GM19035 (cell line): ENCODE results near the gene CD96.
"Not testable (repeated sequence)": the region's sequence is repeated elsewhere in the genome, so short reads cannot be mapped to it uniquely, and the experiment has no call there.

Experiments used
- ATAC-seq: cut with Tn5 transposase; IDR thresholded peaks from one replicate; pipeline ENCODE4 v1.9.1; 2021; ENCODE audit not compliant: unreplicated experiment

The CD96 gene

GRCh38 chr3:111548756-111549155 lies 6.8 kb downstream of the CD96 start:
- no peak for ATAC-seq

GRCh38 chr3:111561902-111562301 lies 19.9 kb downstream of the CD96 start:
- ATAC-seq = not testable (repeated sequence)

DNA sequence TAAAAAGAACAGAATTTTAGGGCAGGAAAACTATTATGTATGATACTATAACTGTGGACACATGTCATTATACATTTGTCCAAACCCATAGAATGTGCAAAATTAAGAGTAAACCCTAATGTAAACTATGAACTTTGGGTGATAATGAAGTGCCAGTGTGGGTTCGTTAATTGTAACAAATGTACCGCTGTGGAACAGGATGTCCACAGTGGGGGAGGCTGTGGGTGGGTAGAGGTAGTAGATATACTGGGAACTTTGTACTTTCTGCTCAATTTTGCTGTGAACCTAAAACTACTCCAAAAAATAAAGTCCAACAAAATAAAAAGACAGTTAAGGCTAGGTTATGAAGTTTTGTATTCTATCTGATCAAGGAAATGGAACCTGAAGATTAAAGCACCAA lies 24.8 kb downstream of the CD96 start:
- ATAC-seq = no peak

DNA sequence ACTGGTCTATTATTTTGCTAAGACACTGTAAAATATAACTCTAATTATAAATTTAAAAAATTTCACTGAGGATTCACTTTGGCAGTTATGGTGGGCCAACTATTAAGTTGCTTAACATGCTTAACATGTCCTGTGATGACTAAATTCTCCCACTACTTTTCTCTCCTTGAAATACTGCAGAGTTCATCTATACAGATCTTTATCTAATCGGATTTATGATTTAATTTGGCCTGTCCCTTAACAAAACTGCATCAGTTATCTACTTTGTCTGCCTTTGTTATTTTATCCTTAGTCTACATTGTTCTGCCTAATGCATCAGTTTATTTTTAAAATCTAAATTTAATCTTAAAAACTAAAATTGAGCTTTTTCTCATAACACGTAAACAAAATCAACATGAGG lies 26.4 kb downstream of the CD96 start:
- no peak for ATAC-seq

- ATAC-seq = no peak
Observed at GRCh38 chr3:111568911-111569310, 26.9 kb downstream of the CD96 start.

DNA sequence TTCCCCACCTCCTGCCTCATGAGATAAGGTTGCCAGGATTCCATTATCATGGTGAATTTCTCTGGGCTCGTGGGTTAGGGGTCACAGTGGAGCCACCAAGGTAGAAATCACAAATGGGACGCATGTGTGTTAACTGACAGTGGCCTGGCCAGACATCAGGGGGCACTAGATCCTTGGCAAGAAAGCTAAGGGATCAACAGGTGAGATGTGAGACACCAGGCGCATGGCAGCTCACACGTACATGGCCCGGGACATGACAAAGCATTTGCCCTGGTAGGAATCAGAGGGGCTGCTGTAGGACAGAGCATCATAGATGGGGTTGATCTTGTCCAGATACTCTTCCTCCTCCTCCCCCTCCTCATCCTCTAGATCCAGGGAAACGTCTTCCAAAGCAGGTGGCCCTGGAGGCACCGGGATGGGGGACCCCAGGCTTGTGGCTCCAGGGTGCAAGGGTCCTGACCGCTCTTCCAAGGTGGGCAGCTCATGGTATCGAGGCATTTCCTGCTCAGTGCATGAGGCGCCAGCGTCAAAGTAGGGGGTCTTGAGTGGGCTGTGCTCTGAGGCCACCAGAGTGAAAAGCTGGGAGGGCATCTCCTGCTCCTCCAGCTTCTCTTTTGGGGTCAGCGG lies 28.5 kb downstream of the CD96 start:
- ATAC-seq = no peak

GRCh38 chr3:111571282-111571681 lies 29.3 kb downstream of the CD96 start:
- no peak for ATAC-seq

GRCh38 chr3:111571907-111572460 lies 30.0 kb downstream of the CD96 start:
- no peak for ATAC-seq

DNA sequence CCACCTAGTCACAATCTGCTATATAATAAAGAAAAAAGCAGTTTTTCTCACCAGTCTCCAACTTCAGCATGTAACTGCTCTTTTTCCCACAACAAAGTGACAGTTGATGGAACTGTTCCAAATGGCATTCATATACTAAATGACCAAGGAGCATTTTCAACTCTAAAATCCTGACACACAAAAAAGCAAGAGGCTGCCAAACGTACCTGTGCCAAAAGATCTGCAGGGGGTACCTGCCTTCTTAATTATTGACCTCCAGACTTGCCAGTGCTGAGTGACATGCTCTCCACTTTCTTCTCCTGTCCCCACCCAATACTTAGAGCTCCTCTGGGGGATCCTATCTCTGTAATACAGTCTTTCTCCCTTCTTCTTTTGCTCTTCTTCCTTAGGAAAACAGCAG lies 35.1 kb downstream of the CD96 start:
- no peak for ATAC-seq

DNA sequence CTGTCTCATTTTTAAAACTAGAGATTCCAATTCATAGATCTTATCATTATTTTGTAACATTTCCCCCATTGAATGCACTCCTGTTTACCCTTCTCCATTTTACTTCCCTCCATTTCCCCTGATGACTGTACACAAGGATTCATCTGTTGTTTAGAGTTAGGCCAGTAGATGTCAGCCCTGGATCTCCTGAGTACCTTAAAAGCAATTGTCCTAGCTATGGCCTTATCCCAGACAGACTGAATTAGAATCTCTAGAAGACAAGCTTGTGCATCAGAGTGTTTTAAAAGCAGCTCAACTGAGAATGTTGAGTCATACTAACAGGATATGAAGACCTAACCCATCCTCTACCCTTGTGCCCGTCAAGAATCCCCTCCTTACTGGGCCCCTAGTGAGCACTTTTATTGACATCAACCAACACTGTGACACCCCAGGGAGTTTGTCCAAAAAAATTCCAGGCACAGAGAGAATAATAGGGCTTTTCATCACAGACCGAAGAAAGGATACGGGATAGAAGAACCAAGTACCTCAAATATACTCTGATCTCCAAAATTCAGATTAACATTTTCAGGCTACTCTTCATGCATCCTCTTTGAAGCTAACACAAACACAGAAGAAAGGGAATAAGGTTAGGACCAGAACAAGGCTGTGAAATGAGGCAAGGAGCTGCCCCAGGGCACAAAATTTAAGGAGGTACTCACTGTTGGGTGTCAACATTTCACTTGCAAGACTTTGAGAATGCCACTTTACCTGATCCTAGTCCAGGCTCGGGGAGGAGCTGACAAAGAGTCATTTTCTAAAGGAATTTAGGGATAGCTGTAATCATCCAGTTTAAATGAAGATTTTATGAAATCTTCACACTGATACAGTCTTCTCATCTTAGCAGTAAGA lies 36.0 kb downstream of the CD96 start:
- ATAC-seq = peak; percentile 85

GRCh38 chr3:111578867-111579266 lies 36.9 kb downstream of the CD96 start:
- ATAC-seq = no peak

GRCh38 chr3:111579495-111579894 lies 37.5 kb downstream of the CD96 start:
- ATAC-seq = no peak

- no peak for ATAC-seq
Observed at GRCh38 chr3:111581403-111582119, 39.6 kb downstream of the CD96 start.

DNA sequence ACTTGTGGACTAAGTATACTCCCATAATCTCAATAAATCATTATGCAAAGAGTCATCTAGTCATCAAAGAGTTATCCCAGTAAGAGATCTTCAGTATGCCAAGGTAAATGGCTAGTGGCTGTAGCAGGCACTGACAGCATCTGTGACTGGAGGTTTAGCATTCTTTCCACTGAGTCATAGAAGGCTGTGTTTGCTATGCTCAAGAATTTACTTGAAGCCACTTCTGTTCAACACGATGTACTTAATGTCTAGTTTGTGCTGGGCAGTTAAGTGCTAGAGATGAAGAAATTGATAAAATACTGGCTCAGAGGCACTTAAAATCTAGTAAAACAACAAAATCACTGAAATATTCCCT lies 40.1 kb downstream of the CD96 start:
- no peak for ATAC-seq

GRCh38 chr3:111584744-111585143 lies 42.7 kb downstream of the CD96 start:
- no peak for ATAC-seq

DNA sequence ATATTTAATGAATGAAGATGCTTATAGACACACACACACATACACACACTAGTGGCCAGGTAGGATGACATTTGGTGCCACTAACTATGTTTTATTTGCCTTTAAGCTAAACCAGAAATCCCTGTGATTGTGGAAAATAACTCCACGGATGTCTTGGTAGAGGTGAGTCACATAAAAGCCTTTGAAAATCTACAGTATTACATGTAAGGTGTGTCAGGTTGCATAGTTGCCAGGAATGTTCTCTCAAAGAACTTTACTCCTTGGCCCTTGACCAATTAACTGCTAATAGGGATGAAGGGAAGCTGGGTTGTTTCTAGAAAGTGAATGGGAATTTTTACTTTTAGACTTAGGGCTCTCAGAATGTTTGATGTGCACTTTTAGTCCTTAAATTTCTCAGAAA lies 43.2 kb downstream of the CD96 start:
- ATAC-seq = no peak

DNA sequence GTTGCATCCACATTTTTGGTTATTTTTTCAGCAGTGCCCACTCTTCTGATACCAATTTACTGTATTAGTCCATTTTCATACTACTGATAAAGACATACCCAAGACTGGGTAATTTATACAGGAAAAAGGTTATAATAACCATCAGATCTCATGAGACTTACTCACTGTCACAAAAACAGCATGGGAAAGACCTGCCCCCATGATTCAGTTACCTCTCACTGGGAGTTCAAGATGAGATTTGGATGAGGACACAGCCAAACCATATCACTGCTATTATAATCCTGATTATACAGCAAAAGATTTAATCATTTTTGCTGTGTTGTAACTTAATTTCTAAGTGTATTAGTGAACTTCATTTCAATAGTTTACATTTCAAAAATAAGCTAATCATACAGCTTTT lies 46.5 kb downstream of the CD96 start:
- no peak for ATAC-seq

DNA sequence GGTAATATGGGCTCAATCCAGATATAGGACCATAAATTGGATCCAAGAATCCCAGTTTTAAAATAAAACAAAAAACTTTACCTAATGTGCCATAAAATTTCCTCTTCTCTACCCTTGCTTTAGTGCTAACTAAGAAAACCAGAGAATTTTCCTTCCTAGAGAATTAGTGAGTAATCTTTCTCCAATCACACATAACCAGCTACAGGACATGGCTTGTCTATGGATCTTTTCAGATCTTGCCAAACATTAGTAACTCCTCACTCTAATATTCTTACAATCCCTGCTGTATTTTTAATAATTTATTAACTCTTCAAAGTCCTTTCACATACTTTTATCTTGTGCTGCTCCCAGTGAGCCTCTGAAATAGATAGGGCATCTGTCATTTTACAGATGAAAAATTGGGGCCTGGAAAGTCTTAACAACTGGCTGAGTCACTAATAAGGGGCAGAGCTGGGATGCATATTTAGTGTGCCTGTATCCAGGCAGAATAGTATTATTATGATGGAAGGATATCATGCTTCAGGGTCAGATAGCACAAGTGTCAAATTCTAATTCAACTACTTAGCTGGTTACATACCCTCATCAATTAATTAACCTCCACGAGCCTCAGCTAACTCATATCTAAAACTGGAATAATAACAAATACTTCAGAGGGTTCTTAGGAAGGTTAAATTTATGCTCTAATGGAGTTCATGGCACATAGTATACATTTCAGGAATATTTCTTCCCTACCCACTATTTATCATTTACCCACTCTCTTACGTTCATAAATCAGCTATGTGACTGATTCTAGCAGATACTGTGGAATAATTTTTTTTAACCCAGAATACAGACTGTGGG lies 47.5 kb downstream of the CD96 start:
- no peak for ATAC-seq

DNA sequence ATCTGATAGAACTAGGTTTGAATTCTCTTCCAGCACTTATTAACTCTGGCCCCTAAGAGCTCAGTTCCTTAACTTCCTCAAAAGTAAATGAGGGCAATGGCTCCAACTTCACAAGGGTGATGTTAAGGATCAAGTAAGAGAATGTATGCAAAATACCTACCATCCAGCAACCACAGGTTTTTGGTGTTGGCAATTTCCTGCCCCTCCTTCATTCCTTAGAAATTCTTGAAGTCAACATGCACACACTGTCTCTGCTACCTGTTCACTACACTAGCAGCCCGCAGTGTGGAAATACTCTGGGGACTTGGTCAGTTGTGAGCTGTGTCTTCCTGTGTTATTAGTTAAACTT lies 48.1 kb downstream of the CD96 start:
- ATAC-seq = no peak

- ATAC-seq = no peak
Observed at GRCh38 chr3:111591555-111591954, 49.6 kb downstream of the CD96 start.

GRCh38 chr3:111592143-111592542 lies 50.1 kb downstream of the CD96 start:
- ATAC-seq = no peak
